GM21390 (cell line): ENCODE data around the gene ATP8B4.
"Not testable (repeated sequence)": the region's sequence is repeated elsewhere in the genome, so short reads cannot be mapped to it uniquely, and the experiment has no call there.

Source experiments
- ATAC-seq: cut with Tn5 transposase; IDR thresholded peaks from one replicate; pipeline ENCODE4 v1.9.1; 2021; ENCODE audit not compliant: unreplicated experiment

ATP8B4 gene

DNA sequence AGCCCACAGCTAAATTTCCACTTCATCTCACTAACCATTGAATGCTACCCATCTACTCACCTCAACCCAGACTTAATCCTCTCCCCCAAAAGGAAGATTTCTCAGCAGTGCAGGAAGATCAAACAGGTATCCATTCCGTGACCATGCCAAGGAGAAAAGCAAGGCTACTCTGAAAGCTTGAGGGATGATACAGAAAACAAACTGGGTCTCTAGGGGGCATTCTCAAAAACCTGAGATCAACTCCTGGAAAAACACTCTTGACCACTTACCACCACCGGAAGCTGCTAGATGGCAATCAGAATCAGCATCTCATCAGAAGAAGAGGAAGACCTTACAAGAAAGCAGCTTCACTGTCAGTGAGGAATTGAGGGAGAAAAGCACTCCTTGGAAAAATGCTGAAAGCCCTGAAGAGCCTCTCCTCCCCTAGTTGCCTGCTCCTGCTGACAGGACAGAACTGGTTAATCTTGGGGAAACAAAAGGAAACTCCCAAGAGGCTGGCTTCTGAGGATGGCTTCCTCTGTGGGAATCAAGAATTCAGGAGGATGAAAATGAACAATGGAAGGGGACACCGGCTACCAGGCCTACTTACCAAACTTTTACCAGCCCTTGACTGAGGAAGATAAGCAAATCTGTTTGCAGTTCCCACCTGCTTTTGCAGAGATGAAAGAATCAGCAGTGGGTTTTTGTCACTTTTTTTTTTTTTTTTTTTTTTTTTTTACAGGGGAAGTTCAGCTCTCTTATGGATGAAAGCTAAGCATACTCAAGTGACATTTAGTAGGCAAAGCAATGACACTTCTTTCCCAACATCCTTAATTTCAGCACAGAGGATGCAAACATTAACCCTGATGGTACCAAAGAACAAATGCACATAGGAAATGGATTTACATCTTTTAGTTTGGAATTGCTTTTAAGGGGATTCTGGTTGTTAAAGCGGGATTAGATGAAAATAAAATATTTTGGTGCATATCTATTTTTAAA, at the start of gene ATP8B4:
Gene ATP8B4 (minus strand): TSS at position 171 of the 978 bp plus-strand sequence. CDS start 12,267 bp downstream, outside the sequence.
- no peak for ATAC-seq

GRCh38 chr15:50168379-50168778, 49.3 kb upstream of the ATP8B4 start:
- ATAC-seq: no peak

DNA sequence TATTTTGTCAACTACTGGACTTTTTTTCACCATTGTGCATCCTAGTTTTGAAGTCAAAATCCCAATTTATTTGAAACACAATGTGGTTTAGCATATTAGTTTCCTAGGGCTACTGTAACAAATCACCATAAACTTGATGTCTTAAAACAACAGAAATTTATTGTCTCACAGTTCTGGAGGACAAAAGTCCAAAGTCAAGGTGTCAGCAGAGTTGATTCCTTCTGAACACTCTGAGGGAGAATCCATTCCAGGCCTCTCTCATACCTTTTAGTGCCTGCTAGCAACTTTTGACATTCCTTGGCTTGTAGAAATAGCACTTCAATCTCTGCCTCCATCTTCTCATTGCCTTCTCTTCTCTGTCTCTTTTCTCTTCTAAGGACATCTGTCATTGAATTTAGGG, 48.1 kb upstream of the ATP8B4 start:
- no peak for ATAC-seq

DNA sequence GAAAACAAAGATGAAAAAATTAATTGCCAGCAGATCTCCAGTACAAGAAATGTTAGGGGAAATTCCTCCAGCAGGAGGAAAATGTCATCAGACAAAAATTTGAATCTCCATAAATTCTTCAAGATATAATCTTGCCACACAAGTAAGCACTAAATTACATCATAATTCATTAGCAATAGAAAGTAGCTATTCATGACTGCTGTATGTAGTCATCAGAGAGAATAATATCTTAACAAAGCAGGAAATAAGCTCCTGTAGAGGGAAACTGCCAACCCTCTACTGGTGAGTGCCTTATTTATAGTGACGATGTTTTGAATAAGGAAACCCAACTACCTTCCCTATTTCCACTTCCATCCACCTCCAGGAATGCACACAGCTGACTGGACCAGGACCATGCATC, 47.2 kb upstream of the ATP8B4 start:
- ATAC-seq: no peak

DNA sequence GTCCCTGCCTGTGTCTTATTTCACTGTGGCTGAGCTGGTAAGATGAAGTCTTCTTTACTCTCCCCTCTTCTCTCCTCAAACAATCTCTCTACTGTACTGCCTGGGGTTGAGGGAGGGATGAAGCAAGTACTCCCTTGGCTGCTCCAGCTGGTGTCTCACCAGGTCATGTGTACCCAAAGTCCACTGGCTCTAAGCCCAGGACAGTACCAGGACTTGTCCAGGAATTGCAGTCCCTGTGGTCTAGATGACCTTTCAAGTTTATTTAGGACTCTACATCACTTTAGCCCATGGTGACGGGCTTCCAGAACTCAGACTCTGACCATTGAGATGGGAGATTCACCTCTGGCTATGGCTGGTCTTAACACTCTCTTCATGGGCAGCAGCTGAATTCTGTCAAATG, 45.4 kb upstream of the ATP8B4 start:
- ATAC-seq: no peak

GRCh38 chr15:50163719-50164410, 44.8 kb upstream of the ATP8B4 start:
- ATAC-seq: no peak

DNA sequence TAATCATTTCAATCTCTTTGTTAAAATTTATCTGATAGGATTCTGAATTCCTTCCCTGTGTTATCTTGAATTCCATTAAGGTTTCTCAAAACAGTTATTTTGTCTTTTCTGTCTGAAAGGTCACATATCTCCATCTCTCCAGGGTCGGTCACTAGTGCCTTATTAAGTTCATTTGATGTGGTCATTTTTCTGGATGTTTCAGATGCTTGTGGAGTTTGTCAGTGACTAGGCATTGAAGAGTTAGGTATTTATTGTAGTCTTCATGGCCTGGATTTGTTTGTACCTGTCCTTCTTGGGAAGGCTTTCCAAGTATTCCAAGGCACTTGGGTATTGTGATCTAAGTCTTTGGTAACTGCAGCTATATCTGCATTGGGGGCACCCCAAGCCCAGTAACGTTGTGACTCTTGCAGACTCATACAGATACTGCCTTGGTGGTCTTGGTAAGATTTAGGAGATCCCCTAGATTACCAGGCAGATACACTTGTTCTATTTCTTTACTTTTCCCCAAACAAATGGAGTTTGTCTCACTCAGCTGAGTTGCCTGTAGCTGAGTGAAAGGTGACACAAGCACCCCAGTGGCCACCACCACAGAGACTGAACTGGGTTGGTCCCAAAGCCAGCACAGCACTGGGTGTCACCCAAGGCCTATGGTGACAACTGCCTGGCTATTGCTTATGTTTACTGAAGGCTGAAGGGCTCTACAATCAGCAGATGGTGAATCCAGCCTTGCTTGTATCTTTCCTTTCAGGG, 44.1 kb upstream of the ATP8B4 start:
- ATAC-seq: no peak

GRCh38 chr15:50158236-50158635, 39.2 kb upstream of the ATP8B4 start:
- not testable (repeated sequence) for ATAC-seq

DNA sequence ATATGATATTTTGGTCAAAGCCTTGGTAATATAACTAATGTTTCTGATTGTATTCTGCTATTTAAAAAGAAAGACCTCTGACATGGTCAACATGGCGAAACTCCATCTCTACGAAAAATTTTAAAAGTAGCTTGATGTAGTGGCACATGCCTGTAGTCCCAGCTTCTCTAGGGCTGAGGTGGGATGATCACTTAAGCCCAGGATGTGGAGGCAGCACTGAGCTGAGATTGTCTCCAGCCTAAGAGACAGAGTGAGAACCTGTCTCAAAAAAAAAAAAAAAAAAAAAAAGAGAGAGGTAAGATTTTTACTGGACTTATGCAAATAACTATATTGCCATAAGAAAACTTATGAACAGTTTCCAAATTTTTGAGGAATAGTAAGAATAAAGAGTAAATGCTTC, 32.4 kb upstream of the ATP8B4 start:
- no peak for ATAC-seq

DNA sequence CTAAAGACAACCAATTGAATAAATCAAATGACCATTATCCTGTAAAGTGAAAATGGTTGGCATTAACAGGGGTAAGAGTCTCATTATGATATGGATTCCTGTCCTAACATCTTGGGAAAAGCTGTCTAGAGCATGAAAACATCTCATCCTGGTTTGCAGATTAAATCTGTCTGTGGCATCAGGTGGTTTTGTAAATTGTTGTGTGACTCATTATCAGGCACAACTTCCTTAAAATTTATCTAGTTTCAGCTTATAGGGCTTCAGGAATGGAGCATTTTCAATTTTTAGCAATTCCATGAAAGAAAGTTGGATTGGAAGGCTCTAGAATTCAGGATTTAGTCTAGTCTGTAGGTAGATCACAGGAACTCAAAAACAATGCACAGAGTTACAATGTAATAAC, 31.8 kb upstream of the ATP8B4 start:
- ATAC-seq: no peak

DNA sequence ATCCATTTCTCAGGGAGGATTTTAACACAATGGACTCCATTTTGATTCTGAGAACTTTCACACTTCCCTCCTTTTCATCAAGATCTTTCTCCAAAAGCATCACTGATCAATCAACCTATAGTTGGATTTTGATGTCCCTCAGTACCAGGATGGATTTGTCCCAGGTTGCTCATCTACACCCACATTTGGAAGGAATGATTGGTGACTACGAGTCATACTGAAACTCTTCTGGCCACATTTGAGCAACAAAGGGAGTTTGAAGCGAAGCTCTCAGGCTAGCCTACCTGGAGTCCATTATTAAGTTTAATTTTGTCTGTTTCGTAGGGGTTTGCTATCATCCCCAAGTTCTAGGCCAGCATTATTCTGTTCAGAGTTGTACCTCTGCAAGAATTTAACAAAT, 31.3 kb upstream of the ATP8B4 start:
- no peak for ATAC-seq

- no peak for ATAC-seq
These were observed 30.1 kb upstream of the ATP8B4 start for GRCh38 chr15:50149090-50149489.

- ATAC-seq: no peak
These were observed 29.4 kb upstream of the ATP8B4 start for GRCh38 chr15:50148362-50148963.

DNA sequence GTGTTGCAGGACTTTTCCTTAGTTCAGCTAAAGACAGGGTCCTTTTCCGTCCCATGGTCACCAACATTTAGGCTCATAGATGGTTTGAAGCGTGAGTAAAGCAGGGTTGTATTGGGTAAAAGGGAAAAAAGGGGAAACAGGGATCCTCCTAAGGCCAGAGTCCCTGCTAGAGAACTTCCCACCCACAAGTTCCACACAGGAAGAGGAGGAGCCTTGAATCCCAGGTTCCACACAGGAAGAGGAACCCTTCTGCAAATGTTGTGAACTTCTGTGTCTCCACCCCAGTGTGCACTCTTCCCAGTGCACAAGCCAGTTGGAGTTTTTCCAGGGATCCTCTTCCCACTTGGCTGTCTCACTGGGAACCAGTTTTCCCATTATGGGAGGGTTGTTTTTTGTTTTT, 27.6 kb upstream of the ATP8B4 start:
- no peak for ATAC-seq

DNA sequence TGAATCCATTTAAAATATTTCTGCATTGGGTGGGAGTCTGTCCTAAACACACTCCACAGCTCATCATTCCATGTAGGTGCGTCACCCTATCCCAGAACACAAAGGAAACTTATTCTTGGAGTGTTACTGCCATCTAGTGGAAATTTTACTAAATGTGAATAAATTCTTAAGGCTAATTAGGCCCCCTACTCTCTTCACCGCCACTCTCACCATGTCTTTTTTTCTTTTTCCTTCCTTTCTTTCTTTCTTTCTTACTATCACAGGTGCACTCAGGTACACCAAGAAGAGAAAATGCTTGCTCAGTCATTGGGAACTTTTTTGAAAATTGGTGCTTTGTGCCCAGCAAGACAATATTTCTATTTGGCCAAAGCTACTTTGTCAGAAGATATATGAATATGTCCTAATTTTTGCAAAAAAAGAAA, 26.4 kb upstream of the ATP8B4 start:
- no peak for ATAC-seq

- no peak for ATAC-seq
These were observed 25.5 kb upstream of the ATP8B4 start for GRCh38 chr15:50144341-50145120.

DNA sequence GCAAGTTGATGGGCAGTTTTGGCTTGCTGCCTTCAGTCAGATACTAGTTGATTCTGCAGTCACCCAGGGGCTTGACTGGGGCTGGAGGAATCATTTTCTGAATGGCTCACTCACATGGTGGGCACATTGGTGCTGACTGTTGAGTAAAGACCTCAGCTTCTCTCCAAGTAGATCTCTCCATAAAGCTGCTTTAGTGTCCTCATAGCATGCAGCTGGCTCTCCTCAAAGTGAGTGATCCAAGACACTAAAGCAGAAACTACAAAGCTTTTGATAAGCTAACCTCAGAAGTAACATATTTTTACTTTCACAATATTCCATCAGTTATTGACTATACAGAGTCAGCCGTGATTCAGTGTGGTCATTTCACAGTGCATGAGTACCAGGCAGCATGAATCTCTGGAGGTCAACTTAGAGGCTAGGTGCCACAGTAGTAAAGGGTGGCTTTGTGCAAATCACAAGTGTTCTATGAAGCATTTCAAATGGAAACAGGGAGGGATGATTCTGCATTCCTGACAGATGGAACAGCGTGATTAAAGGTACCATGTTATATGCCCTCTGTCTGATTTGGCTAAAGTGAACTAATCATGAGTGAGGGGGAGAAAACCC, 24.3 kb upstream of the ATP8B4 start:
- no peak for ATAC-seq

- no peak for ATAC-seq
These were observed 22.8 kb upstream of the ATP8B4 start for GRCh38 chr15:50141856-50142255.

DNA sequence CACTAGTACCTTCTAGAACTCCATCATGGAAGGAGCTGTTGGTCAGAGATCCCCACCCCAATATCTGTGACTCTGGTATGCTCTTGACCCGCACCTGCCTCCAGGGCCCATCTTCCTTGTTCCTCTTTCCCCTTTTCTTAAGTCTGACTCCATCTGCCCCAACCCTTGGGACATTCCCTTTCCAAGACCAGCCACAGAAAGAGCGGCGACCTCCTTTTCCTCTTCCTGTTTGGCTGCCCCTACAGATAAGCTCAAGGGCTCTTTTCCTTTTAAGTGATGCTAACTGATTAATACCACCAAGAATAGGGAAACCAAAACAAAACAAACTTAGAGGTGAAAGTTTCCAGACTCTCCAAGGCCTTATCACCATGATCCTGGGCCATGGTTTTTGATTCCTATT, 21.9 kb upstream of the ATP8B4 start:
- ATAC-seq: no peak

GRCh38 chr15:50140098-50140497, 21.1 kb upstream of the ATP8B4 start:
- ATAC-seq: no peak
